ENCODE data around the gene FARS2.

FARS2 gene

DNA sequence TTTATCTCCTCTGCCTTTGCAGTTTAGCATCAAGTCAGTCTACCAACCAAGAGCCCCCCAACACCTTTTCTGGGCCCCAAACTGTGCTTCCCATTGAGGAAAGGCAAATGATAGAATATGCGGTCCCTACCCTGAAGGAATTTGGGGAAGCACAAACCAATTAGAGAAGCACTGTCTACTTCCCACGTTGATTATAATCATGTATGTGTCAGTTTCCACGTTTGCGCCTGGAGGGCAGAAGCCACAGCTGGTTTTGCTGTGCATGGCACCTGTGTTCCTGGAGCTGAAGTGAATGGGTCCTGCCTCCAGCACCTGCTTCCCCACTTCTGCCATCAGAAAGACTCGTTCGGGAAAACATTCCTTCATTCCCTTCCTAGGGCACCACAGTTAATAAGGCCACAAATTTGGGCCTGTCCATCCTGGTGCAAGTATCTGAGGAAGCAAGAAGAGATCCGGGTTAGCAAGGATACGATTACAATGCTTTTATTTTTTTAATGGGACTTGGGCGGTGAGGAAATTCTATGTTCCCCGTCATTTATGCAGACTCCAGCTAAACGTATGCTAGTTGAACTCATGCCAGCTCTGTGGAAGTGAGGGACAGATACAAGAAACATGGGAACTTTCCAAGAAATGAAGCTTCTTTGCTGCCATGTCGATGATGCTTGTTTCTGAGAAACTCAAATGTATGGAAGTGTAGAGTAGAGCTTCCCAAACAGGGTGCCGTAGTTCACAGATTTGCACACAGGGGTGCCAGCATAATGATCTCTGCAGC is 411.9 kb downstream of the FARS2 start:
- no peaks in the 10 kb centered on the region for H3K36me3 Mint-ChIP-seq (ENCODE audit: low read depth)
- TF ChIP-seq, protein P1, sequence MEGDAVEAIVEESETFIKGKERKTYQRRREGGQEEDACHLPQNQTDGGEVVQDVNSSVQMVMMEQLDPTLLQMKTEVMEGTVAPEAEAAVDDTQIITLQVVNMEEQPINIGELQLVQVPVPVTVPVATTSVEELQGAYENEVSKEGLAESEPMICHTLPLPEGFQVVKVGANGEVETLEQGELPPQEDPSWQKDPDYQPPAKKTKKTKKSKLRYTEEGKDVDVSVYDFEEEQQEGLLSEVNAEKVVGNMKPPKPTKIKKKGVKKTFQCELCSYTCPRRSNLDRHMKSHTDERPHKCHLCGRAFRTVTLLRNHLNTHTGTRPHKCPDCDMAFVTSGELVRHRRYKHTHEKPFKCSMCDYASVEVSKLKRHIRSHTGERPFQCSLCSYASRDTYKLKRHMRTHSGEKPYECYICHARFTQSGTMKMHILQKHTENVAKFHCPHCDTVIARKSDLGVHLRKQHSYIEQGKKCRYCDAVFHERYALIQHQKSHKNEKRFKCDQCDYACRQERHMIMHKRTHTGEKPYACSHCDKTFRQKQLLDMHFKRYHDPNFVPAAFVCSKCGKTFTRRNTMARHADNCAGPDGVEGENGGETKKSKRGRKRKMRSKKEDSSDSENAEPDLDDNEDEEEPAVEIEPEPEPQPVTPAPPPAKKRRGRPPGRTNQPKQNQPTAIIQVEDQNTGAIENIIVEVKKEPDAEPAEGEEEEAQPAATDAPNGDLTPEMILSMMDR (IDR thresholded peaks at IDR 0.05; ENCODE audit: unreplicated experiment in 3 of 3): no peak
- H3K4me3 Mint-ChIP-seq: no peak overlapping the region
- no peaks in the 10 kb centered on the region for H3K9me3 Mint-ChIP-seq
- H3K4me1 Mint-ChIP-seq: peaks cover 39% of the 10 kb centered on the region
- peaks cover 6% of the 10 kb centered on the region for H3K27me3 Mint-ChIP-seq (ENCODE audit: low read depth)
- no peak overlapping the region for H3K27ac Mint-ChIP-seq

DNA sequence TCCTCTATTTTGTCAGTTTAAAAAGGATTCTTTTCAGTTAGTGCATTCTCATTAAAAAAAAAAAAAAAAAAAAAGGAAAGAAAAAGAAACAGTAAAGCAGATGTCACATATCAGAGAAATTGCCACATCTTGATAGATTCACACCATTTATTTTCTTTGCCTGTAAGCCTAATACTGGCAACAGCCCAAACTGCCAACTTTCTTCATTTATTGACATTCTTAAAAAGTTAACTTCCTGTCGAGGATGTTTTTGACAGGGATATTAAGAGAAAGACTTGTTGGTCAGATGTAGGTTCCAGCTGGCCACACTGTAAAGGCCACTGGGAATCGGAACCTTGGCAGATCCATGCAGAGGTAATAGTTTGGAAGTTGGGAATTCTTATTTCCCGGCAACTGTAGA is 412.8 kb downstream of the FARS2 start:
- TF ChIP-seq, protein P1 (IDR thresholded peaks at IDR 0.05; ENCODE audit: unreplicated experiment in 3 of 3): no peak
- no peaks in the 10 kb centered on the region for H3K36me3 Mint-ChIP-seq (ENCODE audit: low read depth)
- no peaks in the 10 kb centered on the region for H3K9me3 Mint-ChIP-seq
- H3K27me3 Mint-ChIP-seq (ENCODE audit: low read depth): peaks cover 6% of the 10 kb centered on the region
- H3K27ac Mint-ChIP-seq: no peak overlapping the region
- H3K4me3 Mint-ChIP-seq: no peak overlapping the region
- H3K4me1 Mint-ChIP-seq: peaks cover 41% of the 10 kb centered on the region

DNA sequence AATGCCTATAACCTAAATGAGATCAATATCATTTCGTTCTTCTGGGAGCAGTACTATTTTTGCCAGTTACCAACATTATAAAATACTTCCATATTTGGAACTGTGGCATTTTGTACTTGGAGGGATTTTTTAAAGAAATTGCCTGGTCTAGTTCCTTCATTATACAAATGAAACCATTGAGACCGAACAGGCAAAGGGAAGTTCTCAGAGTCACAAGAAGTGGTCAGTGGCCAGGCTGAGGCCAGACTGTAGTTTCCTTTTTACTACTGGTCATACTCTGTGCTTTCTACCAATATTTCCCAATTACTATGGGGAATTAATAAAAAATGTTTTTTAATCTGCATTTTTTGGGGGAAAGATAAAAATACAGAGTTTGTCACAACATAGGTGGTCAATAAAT is 413.4 kb downstream of the FARS2 start:
- no peak overlapping the region for H3K27ac Mint-ChIP-seq
- peaks cover 47% of the 10 kb centered on the region for H3K4me1 Mint-ChIP-seq
- H3K9me3 Mint-ChIP-seq: no peaks in the 10 kb centered on the region
- no peaks in the 10 kb centered on the region for H3K36me3 Mint-ChIP-seq (ENCODE audit: low read depth)
- TF ChIP-seq, protein P1 (IDR thresholded peaks at IDR 0.05; ENCODE audit: unreplicated experiment in 3 of 3): no peak
- H3K27me3 Mint-ChIP-seq (ENCODE audit: low read depth): peaks cover 6% of the 10 kb centered on the region
- no peak overlapping the region for H3K4me3 Mint-ChIP-seq

DNA sequence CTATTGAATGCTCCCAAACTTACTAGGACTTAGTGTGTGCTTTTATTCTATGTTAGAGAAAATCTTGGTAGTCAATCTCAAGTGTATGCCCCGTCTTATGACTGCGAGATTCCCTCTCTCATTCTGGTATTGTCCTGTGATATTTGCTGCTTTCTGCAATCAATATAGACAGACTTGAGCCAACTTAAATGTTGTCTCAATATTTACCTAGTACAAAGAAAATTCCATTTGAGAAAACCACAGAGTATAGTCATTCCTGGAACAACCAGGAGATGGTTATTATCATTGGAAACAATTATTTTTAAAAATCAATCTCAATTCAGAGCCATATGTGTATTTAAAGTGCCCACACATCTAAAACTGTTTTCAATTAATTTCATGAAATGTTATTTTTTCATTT is 415.4 kb downstream of the FARS2 start:
- TF ChIP-seq, protein P1 (IDR thresholded peaks at IDR 0.05; ENCODE audit: unreplicated experiment in 3 of 3): no peak
- Mint-ChIP-seq H3K9me3 (no peaks in the 10 kb centered on the region), H3K36me3 (ENCODE audit: low read depth) (no peaks in the 10 kb centered on the region), H3K4me3 (no peak overlapping the region), H3K27ac (no peak overlapping the region), H3K4me1 (peaks cover 33% of the 10 kb centered on the region), H3K27me3 (ENCODE audit: low read depth) (peaks cover 6% of the 10 kb centered on the region)

DNA sequence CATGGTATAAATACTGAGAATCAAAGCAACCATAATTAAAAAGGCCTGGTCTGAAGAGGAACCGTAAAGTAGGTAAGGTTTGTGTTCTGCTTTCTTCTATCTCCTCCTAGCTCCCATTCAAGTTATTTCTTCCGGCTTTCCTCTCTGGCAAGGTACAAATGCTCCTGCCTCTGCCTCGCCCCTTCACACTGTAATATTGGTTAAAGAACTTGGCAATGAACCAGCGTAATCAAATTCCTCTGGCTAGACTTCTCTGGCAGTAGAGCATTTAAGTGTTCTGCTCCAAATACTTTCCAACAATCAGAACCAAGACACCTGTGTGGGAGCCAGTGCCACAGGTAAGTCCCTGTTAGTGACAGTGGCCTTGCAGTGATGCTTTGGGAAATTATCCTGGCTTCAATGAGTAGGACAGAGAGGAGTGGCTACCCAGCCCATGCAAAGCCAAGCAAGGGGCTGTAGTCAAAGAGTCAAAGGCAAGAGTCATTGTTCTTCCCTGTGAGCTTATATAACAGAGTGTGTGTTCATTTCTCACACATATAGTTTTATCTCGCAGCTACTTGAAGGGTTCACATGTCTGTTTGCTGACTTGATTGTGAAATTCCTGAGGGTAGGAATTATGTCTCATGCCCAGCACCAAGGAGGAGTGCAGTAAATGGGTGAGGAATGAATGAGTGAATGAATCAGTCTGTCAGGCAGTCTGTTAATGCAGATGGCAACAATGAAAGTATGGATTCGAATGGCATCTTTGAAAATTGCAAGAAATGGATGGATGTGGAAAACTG is 416.1 kb downstream of the FARS2 start:
- Mint-ChIP-seq H3K9me3 (no peaks in the 10 kb centered on the region), H3K36me3 (ENCODE audit: low read depth) (no peaks in the 10 kb centered on the region), H3K27ac (no peak overlapping the region), H3K4me1 (peaks cover 26% of the 10 kb centered on the region), H3K4me3 (no peak overlapping the region), H3K27me3 (ENCODE audit: low read depth) (peaks cover 6% of the 10 kb centered on the region)
- TF ChIP-seq, protein P1 (IDR thresholded peaks at IDR 0.05; ENCODE audit: unreplicated experiment in 3 of 3): no peak
